NCI-H1436 treated with DMSO at 0.1 percent for 48 hours (cell line): Measurements from ENCODE around the gene P3H3.
A peak's percentile ranks its signal among the peaks of the same experiment; 100 is the strongest.

Experiments used
- DNase-seq: peaks from one replicate; lab custom pipeline; 2025; lab: John Stamatoyannopoulos, UW

Gene P3H3

DNA sequence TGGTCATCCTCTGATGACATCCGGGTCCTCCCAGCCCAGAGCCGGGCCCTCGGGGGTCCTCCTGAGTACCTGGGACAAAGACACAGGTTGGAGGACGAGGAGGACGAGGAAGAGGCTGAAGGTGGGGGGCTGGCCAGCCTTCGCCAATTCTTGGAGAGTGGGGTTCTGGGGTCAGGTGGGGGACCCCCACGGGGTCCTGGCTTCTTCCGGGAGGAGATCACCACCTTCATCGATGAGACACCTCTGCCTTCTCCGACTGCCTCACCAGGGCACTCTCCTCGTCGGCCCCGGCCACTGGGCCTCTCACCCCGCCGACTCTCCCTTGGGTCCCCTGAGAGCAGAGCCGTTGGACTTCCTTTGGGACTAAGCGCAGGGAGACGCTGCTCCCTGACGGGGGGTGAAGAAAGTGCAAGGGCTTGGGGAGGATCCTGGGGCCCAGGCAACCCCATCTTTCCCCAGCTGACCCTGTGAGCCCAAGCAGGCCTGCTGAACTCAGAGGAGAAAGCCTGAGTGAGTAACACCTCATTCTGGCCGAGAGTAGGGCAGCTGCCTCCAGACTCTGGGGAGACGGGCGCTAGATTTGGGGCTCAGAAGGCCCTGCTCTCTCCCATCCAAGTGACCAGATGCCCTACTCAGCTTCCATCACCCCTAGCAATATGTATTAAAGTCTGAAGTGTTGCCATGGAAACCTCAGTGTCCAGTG lies 1.3 kb upstream of the P3H3 start:
- no peak for DNase-seq

- DNase-seq, result peak; percentile 70
These were observed 733 bp upstream of the P3H3 start for GRCh38 chr12:6827437-6827911.

GRCh38 chr12:6828781-6829535 lies 751 bp downstream of the P3H3 start:
- no peak for DNase-seq

GRCh38 chr12:6829536-6830220 lies 1.5 kb downstream of the P3H3 start:
- no peak for DNase-seq

DNA sequence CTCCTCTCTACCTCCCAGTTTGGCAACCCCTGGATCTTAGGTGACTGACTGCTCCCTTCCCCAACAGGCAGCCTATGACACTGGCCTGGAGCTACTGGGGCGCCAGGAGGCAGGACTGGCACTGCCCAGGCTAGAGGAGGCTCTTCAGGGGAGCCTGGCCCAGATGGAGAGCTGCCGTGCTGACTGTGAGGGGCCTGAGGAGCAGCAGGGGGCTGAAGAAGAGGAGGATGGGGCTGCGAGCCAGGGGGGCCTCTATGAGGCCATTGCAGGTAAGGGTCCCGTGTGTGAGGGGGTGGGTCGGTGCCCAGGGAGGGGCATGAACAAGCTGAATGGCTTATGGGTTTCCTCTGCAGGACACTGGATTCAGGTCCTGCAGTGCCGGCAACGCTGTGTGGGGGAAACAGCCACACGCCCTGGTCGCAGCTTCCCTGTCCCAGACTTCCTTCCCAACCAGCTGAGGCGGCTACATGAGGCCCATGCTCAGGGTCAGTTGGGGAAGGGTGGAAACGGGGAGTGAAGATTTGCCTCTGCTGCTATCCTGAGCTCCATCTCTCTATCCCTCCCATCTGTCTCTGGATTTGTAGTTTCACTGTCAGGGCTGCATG lies 2.2 kb downstream of the P3H3 start:
- no peak for DNase-seq

DNA sequence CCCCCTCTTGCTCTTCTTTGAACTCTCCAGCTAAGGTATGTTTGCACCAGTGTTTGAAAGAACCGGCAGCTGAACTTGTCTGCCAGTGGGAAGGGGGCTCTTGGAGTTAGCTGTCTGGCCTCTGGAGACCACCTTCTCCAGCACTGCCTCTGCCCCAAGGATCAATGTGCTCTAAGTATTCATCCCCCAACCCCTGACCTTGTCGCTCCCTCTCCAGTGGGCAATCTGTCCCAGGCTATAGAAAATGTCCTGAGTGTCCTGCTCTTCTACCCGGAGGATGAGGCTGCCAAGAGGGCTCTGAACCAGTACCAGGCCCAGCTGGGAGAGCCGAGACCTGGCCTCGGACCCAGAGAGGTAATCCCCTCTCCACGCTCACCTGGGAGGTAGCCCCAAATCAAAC lies 2.8 kb downstream of the P3H3 start:
- no peak for DNase-seq

DNA sequence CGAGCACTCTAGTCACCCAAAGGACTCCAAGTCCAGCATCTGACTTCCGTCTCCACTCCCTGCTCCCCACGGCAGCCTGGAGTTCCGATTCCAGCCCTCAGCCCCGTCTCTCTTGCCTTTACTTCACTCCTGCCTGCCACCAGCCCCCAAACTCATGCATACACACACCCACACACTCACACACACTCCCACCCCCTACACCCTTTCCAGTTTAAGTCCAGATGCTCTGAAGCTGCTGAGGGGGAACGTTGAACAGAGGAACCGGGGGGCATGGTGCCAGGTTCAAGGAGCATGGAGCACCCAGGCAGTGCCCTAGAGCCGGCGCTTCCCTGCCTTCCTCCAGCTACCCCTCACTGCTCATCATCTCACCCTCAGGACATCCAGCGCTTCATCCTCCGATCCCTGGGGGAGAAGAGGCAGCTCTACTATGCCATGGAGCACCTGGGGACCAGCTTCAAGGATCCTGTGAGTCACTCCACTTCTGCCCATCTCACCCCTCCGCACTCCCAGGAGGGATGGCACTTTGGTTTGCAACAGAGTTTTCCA lies 3.3 kb downstream of the P3H3 start:
- DNase-seq, result no peak

- DNase-seq, result no peak
These were observed 3.9 kb downstream of the P3H3 start for GRCh38 chr12:6832125-6832524.

DNA sequence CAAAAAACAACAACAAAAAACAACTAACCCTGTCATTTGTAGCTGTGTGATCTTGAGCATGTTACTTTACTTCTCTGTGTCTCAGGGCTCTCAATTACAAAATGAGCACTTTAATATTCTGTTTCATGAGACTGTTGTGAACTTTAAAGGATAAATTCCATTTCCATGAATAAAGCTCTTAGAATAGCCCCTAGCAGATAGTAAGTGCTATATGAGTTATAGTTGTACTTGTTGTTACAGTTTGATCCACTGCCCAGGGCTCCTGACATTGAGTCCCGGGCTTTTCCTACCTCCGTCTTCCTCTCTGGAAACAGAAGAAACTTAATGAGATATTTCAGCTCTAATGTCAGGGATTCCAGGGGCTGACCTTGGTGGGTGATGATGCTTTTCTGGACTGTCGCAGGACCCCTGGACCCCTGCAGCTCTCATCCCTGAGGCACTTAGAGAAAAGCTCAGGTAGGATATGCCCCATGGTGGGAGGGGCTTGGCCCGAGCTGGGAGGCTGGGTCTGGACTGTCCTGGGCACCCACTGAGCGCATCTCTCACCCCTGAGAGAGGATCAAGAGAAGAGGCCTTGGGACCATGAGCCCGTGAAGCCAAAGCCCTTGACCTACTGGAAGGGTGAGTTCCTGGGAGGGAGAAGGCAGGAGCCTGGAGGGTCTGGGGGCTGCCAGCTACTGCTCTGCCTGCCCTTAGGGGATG lies 5.1 kb downstream of the P3H3 start:
- DNase-seq, result no peak

- DNase-seq, result no peak
These were observed 6.0 kb downstream of the P3H3 start for GRCh38 chr12:6834254-6834653.

- DNase-seq, result no peak
These were observed 6.7 kb downstream of the P3H3 start for GRCh38 chr12:6834873-6835272.

DNA sequence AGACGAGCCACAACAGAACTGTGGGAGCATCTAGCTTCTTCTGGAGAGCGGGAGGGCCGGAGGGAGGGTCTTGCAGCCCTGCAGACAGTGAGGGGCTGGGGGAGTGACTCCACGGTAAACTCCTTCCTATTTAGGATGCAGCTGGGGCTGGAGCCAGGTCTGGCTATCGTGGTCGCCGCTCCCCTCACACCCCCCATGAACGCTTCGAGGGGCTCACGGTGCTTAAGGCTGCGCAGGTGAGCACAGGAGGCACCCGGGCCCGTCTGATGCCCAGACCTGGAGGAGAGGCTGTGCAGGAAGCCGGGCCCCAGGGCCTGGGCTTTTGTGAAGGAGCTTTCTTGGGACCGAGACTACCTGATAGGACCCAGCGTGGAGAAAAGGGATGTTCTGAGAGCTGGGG lies 8.6 kb downstream of the P3H3 start:
- DNase-seq, result no peak

DNA sequence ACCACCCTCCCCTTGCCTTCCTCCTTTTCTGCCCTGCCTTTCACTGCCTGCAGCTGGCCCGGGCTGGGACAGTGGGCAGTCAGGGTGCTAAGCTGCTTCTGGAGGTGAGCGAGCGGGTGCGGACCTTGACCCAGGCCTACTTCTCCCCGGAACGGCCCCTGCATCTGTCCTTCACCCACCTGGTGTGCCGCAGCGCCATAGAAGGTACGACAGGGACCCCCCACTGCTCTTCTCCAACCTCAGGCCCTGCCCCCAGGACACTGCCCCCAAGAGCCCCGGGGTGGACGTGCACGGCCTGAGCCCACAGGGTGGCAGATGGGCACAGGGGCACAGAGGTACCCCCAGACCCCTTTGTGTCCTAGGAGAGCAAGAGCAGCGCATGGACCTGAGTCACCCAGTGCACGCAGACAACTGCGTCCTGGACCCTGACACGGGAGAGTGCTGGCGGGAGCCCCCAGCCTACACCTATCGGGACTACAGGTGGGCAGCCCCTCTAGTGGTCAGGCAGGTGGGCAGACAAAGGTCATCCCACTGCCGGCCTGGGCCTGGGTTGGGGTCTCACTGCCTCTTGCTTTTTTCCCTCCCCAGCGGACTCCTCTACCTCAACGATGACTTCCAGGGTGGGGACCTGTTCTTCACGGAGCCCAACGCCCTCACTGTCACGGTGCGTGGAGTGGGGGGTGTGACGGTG lies 9.3 kb downstream of the P3H3 start:
- no peak for DNase-seq

GRCh38 chr12:6838854-6839253 lies 10.6 kb downstream of the P3H3 start:
- DNase-seq, result no peak

DNA sequence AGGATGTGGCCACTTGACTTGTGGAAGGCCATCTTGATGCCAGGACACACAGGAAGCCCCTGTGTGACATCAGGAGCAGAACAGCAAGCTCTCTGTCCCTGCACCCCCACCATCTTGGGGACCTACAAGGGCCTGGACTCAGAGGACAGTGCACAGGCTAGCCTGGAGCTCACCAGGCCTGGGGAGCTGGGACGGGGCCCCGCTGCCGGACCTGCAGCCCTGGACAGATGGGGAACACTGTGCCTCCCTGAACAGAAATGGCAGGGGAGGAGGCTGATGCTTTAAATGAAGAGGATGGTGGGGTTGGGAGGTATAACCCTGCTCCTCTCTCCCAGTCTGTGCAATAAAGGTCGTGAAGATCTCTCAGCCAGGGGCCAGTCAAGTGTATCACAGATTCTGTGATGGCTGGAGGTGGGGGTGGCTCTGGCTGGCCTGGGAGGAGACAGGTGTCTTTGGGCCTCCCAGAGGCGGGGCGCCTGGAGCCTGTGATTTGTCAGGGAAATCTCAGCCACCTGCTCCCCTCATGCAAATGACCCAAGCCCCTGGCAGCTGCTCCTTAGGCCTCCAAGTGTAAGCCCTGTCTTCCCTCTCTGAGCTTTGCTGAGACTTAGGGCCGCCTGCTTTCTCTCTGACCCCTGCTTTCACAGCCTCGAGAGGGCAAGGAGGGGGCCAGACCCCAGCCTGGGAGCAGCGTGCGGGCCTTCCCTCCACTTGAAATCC lies 11.4 kb downstream of the P3H3 start:
- DNase-seq, result peak; percentile 30

- no peak for DNase-seq
These were observed 12.1 kb downstream of the P3H3 start for GRCh38 chr12:6840330-6840729.

GRCh38 chr12:6840761-6841515 lies 12.7 kb downstream of the P3H3 start, which contains the start of gene GNB3:
Gene GNB3 (plus strand): TSS chr12:6840925. CDS start chr12:6841288, 363 bp downstream.
- no peak for DNase-seq

DNA sequence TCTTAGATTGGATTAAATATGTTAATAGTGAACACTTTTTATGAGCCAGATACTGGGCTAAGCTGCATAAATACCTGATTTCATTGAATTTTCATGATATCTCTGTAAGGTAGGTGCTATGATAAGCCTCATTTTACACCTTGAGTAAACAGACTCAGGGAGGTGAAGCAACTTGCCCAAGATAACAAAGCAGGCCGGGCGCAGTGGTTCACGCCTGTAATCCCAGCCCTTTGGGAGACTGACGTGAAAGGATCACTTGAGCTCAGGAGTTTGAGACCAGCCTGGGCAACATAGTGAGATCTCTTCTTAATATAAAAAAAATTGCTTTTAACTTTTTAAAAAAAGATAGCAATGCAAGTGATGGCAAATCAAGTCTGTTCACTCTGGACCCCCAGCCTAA lies 13.9 kb downstream of the P3H3 start:
- no peak for DNase-seq

GRCh38 chr12:6843118-6843902 lies 15.1 kb downstream of the P3H3 start:
- no peak for DNase-seq
